AG10803 (cell line): ENCODE results near the gene SFMBT2.
"Not testable (repeated sequence)": the region's sequence is repeated elsewhere in the genome, so short reads cannot be mapped to it uniquely, and the experiment has no call there.

Experiments
- DNase-seq: peaks from one replicate; pipeline ENCODE4 v3.0.0; 2010; ENCODE audit warnings: low read depth
- H3K4me3 ChIP-seq: 2 replicates; pipeline ENCODE4 v1.5.1; 2011; ENCODE audit warnings: mild to moderate bottlenecking, low read length, control low read depth
- TF ChIP-seq, protein P1 (sequence below): conservative IDR thresholded peaks from 2 replicates; pipeline ENCODE4 v1.5.1; 2011; ENCODE audit warnings: mild to moderate bottlenecking, low read length, control low read depth, inconsistent platforms

SFMBT2 gene

GRCh38 chr10:7401782-7402181, 9.1 kb downstream of the SFMBT2 start:
- no peak for DNase-seq
- TF ChIP-seq, protein P1, sequence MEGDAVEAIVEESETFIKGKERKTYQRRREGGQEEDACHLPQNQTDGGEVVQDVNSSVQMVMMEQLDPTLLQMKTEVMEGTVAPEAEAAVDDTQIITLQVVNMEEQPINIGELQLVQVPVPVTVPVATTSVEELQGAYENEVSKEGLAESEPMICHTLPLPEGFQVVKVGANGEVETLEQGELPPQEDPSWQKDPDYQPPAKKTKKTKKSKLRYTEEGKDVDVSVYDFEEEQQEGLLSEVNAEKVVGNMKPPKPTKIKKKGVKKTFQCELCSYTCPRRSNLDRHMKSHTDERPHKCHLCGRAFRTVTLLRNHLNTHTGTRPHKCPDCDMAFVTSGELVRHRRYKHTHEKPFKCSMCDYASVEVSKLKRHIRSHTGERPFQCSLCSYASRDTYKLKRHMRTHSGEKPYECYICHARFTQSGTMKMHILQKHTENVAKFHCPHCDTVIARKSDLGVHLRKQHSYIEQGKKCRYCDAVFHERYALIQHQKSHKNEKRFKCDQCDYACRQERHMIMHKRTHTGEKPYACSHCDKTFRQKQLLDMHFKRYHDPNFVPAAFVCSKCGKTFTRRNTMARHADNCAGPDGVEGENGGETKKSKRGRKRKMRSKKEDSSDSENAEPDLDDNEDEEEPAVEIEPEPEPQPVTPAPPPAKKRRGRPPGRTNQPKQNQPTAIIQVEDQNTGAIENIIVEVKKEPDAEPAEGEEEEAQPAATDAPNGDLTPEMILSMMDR = no peak

GRCh38 chr10:7401156-7401555, 9.7 kb downstream of the SFMBT2 start:
- no peak overlapping the region for H3K4me3 ChIP-seq
- no peak for DNase-seq
- TF ChIP-seq, protein P1 = no peak

More at GRCh38 chr10:7401782-7402181, 9.1 kb downstream of the SFMBT2 start:
- no peak overlapping the region for H3K4me3 ChIP-seq

GRCh38 chr10:7400068-7400715, 10.6 kb downstream of the SFMBT2 start:
- no peak overlapping the region for H3K4me3 ChIP-seq
- no peak for DNase-seq
- TF ChIP-seq, protein P1 = no peak

- H3K4me3 ChIP-seq = no peak overlapping the region
- TF ChIP-seq, protein P1 = no peak
- no peak for DNase-seq
Measured at GRCh38 chr10:7399533-7399932, 11.3 kb downstream of the SFMBT2 start.

- TF ChIP-seq, protein P1 = no peak
- no peak for DNase-seq
- no peak overlapping the region for H3K4me3 ChIP-seq
Measured at GRCh38 chr10:7397049-7398035, 13.5 kb downstream of the SFMBT2 start.

DNA sequence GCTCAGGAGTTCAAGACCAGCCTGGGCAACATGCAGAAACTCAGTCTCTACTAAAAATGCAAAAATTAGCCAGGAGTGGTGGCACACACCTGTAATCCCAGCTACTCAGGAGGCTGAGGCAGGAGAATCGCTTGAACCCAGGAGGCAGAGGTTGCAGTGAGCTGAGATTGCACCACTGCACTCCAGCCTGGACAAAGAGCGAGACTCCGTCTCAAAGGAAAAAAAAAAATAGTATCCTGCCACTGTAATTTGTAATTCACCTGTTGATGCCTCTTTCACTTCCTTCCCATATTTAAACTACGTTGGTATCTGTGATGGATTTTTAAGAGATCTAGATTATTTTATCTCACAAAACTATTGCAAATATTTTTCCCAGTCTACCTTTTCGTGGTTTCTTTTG, 18.5 kb downstream of the SFMBT2 start:
- not testable (repeated sequence) for DNase-seq, H3K4me3 ChIP-seq

- TF ChIP-seq, protein P1 = no peak
- DNase-seq = no peak
- H3K4me3 ChIP-seq = no peak overlapping the region
Measured at GRCh38 chr10:7391748-7392147, 19.1 kb downstream of the SFMBT2 start.

GRCh38 chr10:7390689-7391110, 20.1 kb downstream of the SFMBT2 start:
- not testable (repeated sequence) for H3K4me3 ChIP-seq, DNase-seq
